ENCODE data around the gene ELAC2. TPM values are rescaled to one million over a fixed set of nuclear protein-coding genes. Genes with fewer than 3 reads are reported as not detected.

The ELAC2 gene
- total and polyA plus RNA-seq, 12 donors, result 32.3 to 76.8 (median 61.4) TPM

GRCh38 chr17:12987120-12987519 is 30.7 kb downstream of the ELAC2 start:
- WGBS, 2 donors, result 81 to 85% methylated on average over 12 of the region's 12 CpGs
- H3K36me3 ChIP-seq, result peaks cover 0 to 25% (median 15%) of the 10 kb centered on the region in 9 donors
- no peak for DNase-seq
- H3K9me3 ChIP-seq, result no peaks in the 10 kb centered on the region
- peaks cover 9 to 55% (median 35%) of the 10 kb centered on the region in 9 donors for H3K4me1 ChIP-seq
- H3K4me3 ChIP-seq, result no peak overlapping the region
- intact Hi-C loops (cut with DNase I), result loop anchor here in 3 of 10 donors (10.0 kb wide), 3 partner anchors 62 to 222 kb away; no protein-coding TSS in a partner anchor
- no peak for TF ChIP-seq CTCF (IDR thresholded peaks at IDR 0.05)
- ATAC-seq, result no peak
- H3K27me3 ChIP-seq, result no peaks in the 10 kb centered on the region
- H3K27ac ChIP-seq, result no peak overlapping the region

- H3K27ac ChIP-seq, result peak overlapping the region in 9 of 10 donors; percentile 54 to 79 (median 69)
- peak; percentile 18 to 78 (median 60) for ATAC-seq
- 29 to 30% methylated on average over 14 of the region's 14 CpGs for WGBS, 2 donors
Observed at GRCh38 chr17:12985431-12986293, 32.2 kb downstream of the ELAC2 start.

GRCh38 chr17:12983991-12984884 is 33.6 kb downstream of the ELAC2 start:
- Histone ChIP-seq H3K27me3 (no peaks in the 10 kb centered on the region), H3K4me1 (peaks cover 6 to 44% (median 25%) of the 10 kb centered on the region in 9 donors), H3K9me3 (no peaks in the 10 kb centered on the region), H3K36me3 (peaks cover 0 to 4% (median 0%) of the 10 kb centered on the region in 9 donors), H3K27ac (peak overlapping the region; percentile 31 to 79 (median 67)), H3K4me3 (peak overlapping the region in 5 of 10 donors; percentile 17 to 32 (median 25))
- intact Hi-C loops (cut with DNase I), result loop anchor here in 3 of 10 donors (10.0 kb wide), 3 partner anchors 59 to 219 kb away; no protein-coding TSS in a partner anchor
- TF ChIP-seq CTCF (IDR thresholded peaks at IDR 0.05), result no peak
- DNase-seq (peak; percentile 54 to 61), ATAC-seq (peak; percentile 24 to 81 (median 51))
- WGBS, 2 donors, result 64 to 65% methylated on average over 21 of the region's 21 CpGs

More at GRCh38 chr17:12985431-12986293, 32.2 kb downstream of the ELAC2 start:
- no peak for TF ChIP-seq CTCF (IDR thresholded peaks at IDR 0.05)
- intact Hi-C loops (cut with DNase I), result loop anchor here in 3 of 10 donors (10.0 kb wide), 3 partner anchors 61 to 221 kb away; no protein-coding TSS in a partner anchor
- peak in 1 of 2 donors; percentile 67 for DNase-seq
- Histone ChIP-seq H3K27me3 (no peaks in the 10 kb centered on the region), H3K4me1 (peaks cover 9 to 55% (median 35%) of the 10 kb centered on the region in 9 donors), H3K4me3 (no peak overlapping the region), H3K9me3 (no peaks in the 10 kb centered on the region), H3K36me3 (peaks cover 0 to 11% (median 2%) of the 10 kb centered on the region in 9 donors)

- peaks cover 6 to 30% (median 20%) of the 10 kb centered on the region in 9 donors for H3K4me1 ChIP-seq
- no peak for TF ChIP-seq CTCF (IDR thresholded peaks at IDR 0.05)
- no peak for DNase-seq
- H3K36me3 ChIP-seq, result peaks cover 0 to 4% (median 0%) of the 10 kb centered on the region in 9 donors
- H3K27ac ChIP-seq, result no peak overlapping the region
- ATAC-seq, result no peak
- H3K27me3 ChIP-seq, result no peaks in the 10 kb centered on the region
- H3K9me3 ChIP-seq, result no peaks in the 10 kb centered on the region
- no peak overlapping the region for H3K4me3 ChIP-seq
- WGBS, 2 donors, result 60 to 61% methylated on average over 6 of the region's 6 CpGs
- intact Hi-C loops (cut with DNase I), result loop anchor here in 3 of 10 donors (10.0 kb wide), 3 partner anchors 57 to 217 kb away; no protein-coding TSS in a partner anchor
Observed at GRCh38 chr17:12982224-12982623, 35.6 kb downstream of the ELAC2 start.
